NCI-H748 treated with DMSO at 0.1 percent for 48 hours (cell line): ENCODE results near the gene TNFRSF8.
"Not testable (repeated sequence)": the region's sequence is repeated elsewhere in the genome, so short reads cannot be mapped to it uniquely, and the experiment has no call there.

Experiments used
- DNase-seq: peaks from one replicate; lab custom pipeline; 2025; lab: John Stamatoyannopoulos, UW

TNFRSF8 gene

GRCh38 chr1:12038356-12039163 lies 24.5 kb upstream of the TNFRSF8 start:
- DNase-seq, result no peak

- DNase-seq, result no peak
These were observed 24.0 kb upstream of the TNFRSF8 start for GRCh38 chr1:12039164-12039525.

GRCh38 chr1:12039824-12040456 lies 23.2 kb upstream of the TNFRSF8 start:
- DNase-seq, result not testable (repeated sequence)

GRCh38 chr1:12040457-12041051 lies 22.5 kb upstream of the TNFRSF8 start:
- no peak for DNase-seq

- DNase-seq, result not testable (repeated sequence)
These were observed 18.8 kb upstream of the TNFRSF8 start for GRCh38 chr1:12044187-12044877.

GRCh38 chr1:12046749-12047119 lies 16.4 kb upstream of the TNFRSF8 start:
- no peak for DNase-seq

- DNase-seq, result no peak
These were observed 15.8 kb upstream of the TNFRSF8 start for GRCh38 chr1:12047120-12047876.

- DNase-seq, result no peak
These were observed 14.7 kb upstream of the TNFRSF8 start for GRCh38 chr1:12048372-12048771.

GRCh38 chr1:12049616-12050015 lies 13.5 kb upstream of the TNFRSF8 start:
- peak; percentile 32 for DNase-seq

GRCh38 chr1:12051361-12051760 lies 11.7 kb upstream of the TNFRSF8 start:
- DNase-seq, result no peak

GRCh38 chr1:12052008-12052573 lies 11.0 kb upstream of the TNFRSF8 start:
- no peak for DNase-seq

- no peak for DNase-seq
These were observed 10.0 kb upstream of the TNFRSF8 start for GRCh38 chr1:12052997-12053686.

- no peak for DNase-seq
These were observed 9.2 kb upstream of the TNFRSF8 start for GRCh38 chr1:12053752-12054548.

- no peak for DNase-seq
These were observed 7.8 kb upstream of the TNFRSF8 start for GRCh38 chr1:12055259-12055658.

- DNase-seq, result no peak
These were observed 6.7 kb upstream of the TNFRSF8 start for GRCh38 chr1:12056331-12056841.

- DNase-seq, result no peak
These were observed 5.7 kb upstream of the TNFRSF8 start for GRCh38 chr1:12057382-12057781.

- no peak for DNase-seq
These were observed 5.0 kb upstream of the TNFRSF8 start for GRCh38 chr1:12057940-12058687.

- no peak for DNase-seq
These were observed 3.9 kb upstream of the TNFRSF8 start for GRCh38 chr1:12059226-12059625.
